Measurements from ENCODE around the gene GDI1.

DNA sequence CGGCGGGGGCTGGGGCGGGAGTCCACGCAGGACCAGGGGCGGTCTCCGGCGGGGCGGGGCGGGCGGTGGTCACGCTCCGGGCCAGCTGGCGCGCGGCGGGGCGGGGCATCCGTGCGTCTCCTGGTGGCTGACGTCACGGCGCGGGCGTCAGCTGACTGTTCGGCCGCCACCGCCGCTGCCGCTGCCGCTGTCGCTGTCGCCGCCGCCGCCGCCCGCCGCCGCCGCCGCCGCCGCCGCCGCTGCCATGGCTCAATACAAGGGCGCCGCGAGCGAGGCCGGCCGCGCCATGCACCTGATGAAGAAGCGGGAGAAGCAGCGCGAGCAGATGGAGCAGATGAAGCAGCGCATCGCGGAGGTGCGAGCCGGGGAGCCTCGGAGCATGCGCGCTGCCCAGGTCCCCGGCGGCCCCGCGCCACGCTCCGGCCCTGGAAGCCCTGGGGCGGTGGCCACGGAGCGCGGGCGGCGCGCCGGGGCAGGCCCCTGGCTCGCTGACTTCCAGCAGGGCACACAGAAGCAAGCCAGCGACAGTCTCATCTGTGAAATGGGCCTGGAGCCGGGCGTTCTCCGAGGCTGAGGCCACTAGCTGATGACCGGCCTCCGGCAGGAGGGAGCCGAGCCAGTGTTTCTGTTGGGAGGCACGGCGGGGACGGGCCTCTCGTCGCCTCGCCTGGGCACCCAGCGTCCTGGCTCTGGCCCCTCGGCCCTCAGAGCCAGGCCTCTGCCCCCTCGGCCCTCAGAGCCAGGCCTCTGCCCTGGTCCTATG, 7.2 kb downstream of the GDI1 start, which contains the start of gene FAM50A:
- TF ChIP-seq, protein P1, sequence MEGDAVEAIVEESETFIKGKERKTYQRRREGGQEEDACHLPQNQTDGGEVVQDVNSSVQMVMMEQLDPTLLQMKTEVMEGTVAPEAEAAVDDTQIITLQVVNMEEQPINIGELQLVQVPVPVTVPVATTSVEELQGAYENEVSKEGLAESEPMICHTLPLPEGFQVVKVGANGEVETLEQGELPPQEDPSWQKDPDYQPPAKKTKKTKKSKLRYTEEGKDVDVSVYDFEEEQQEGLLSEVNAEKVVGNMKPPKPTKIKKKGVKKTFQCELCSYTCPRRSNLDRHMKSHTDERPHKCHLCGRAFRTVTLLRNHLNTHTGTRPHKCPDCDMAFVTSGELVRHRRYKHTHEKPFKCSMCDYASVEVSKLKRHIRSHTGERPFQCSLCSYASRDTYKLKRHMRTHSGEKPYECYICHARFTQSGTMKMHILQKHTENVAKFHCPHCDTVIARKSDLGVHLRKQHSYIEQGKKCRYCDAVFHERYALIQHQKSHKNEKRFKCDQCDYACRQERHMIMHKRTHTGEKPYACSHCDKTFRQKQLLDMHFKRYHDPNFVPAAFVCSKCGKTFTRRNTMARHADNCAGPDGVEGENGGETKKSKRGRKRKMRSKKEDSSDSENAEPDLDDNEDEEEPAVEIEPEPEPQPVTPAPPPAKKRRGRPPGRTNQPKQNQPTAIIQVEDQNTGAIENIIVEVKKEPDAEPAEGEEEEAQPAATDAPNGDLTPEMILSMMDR (IDR thresholded peaks at IDR 0.05; ENCODE audit: control extremely low read depth in 1 of 3, insufficient read depth in 1 of 3, low read depth in 1 of 3, low read length in 3 of 3), result no peak
- TF ChIP-seq KDM5A (IDR thresholded peaks at IDR 0.05; ENCODE audit: low read length) (no peak), EZH2 (IDR thresholded peaks at IDR 0.05; ENCODE audit: low read depth, low read length, severe bottlenecking) (no peak), POLR2A (IDR thresholded peaks at IDR 0.05; ENCODE audit: control extremely low read depth in 1 of 2, low read depth in 2 of 2, low read length in 2 of 2) (no peak)
- TF ChIP-seq, protein P2, sequence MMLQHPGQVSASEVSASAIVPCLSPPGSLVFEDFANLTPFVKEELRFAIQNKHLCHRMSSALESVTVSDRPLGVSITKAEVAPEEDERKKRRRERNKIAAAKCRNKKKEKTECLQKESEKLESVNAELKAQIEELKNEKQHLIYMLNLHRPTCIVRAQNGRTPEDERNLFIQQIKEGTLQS (IDR thresholded peaks at IDR 0.05; ENCODE audit: insufficient read depth, low read depth, low read length), result no peak

All from H1 (cell line).